ENCODE measurements around the gene SLC15A4.
"Not testable (repeated sequence)": the region's sequence is repeated elsewhere in the genome, so short reads cannot be mapped to it uniquely, and the experiment has no call there.

Gene SLC15A4

DNA sequence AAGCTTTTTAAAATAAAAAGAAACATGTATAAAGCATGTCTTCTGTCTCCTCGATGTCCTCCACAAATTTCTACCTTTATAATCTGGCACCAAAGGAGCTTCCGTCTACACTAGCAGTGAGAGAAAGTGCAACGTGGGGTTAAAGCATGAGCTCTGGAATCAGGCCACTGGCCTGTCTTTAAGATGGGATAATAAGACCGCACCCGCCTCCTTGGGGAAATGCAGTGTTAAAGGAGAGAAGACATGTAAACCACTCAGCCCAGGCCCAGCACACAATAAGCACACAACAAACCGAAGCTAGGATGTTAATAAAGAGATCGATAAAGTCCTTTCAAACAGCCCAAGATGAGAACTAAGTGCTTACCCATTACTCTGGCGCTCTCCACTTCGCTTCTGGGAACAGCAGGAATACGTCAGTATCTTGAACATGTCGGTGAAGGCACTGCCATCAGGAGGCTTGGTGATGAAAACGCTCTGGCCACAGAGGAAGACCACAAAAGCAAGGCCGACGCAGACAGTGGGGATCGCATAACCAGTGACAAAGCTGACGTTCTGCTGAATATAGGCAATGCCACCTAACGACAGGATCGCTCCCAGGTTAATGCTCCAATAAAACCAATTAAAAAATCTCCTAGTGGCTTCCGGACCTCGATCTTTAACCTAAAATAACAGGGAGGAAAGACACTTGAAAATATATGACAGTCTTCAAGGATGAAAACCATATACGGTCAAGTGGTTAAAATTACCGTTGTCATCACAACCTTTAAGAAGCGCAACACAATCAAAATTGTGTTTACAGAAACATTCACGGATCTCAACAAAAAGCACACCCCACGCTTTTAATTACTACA, 9.1 kb downstream of the SLC15A4 start:
- DNase-seq (ENCODE audit: low read depth, low spot score) = no peak

DNA sequence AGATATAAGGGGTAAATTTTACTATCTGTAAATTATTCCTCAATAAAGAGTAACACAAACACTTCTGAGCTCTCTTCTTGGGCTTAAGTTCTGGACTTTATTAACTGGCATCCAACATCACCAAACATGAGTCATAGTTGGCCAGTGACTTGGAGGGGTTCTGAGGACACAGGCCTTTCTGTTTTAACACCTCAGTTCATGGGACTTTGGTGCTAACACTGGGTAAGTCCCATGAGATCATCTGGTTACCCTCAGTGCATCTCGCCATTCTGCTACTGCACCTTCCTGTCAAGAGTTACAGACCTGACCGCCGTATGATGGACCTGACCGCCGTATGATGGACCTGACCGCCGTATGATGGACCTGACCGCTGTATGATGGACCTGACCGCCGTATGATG, 9.9 kb downstream of the SLC15A4 start:
- DNase-seq (ENCODE audit: low read depth, low spot score) = no peak

DNA sequence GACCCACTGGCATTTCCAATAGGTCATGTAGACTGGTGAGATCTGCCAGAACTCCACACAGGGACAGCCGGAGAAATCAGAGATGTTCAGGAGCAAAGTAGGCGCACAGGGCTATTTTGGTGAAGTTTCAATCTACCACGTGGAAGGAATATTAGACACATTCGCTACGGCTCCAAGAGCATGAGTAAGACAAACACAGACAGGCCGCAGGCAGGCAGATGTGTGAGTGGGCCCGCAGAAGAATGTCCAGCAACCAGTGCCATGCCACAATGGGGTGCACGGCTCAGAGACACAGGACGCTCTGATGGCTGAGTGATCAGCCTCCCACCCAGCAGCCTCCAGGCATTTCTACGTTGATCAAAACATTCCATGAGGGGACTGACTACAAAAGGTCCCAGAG, 10.4 kb downstream of the SLC15A4 start:
- no peak for DNase-seq (ENCODE audit: low read depth, low spot score)

DNA sequence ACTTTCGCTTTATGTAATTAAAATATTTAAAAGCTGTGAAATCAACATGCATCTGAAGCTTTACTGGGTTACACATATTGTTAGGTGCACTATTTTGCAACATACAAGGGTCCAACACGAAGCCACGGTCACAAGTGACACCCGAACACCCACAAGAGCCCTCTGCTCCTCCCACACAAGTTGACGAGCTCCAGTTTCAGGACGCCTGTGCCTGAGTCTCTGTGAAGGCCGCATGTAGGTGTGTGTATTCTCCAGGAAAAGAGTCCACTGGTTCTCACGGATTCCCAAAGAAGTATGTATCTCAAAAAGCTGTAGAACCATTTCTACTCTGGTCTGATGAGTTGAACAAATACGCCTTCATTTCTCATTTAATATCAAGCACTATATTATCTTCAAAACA, 12.0 kb downstream of the SLC15A4 start:
- no peak for DNase-seq (ENCODE audit: low read depth, low spot score)

DNA sequence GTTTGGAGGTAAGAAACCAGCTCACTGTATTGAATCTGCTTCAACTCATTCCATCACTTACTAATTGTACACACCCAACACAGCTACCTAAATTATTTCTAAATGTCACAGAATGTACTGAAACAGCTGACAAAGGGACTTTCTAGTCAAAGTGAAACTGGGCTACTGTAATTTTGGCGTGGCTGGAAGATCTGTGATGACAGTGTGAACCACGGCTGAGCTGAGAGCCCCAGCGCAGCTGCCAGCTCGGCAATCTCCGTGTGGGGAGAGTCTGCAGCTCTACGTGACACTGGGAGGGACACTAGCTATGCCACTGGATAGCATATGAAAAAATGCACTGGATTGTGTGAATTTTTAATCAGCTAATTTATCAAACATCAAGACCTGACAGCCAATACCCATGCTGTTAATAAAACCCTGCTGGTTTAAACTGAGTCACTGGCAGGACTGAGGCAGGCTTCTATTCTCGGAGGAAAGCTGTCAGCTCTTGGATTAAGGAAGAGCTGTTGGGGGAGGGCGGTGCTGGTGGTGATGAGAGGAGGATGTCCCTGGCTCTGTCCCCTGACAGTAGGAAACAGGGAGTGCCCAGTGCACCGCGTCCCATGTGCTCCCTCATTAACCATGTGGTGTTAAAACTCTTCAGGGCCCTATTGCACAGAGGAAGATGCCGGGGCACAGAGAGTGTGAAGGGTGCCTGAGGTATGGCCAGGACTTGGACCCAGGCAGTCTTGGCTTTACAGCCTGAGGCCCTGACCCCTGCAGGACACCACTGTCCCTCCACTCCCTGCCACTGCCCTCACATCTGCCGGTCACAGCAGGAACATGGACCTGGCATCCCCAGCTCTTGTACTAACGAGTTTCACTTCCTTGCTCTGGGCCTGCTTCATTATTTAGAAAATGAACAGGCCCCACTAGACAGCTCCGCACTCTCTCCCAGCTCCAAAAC, 13.3 kb downstream of the SLC15A4 start:
- no peak for DNase-seq (ENCODE audit: low read depth, low spot score)

- DNase-seq (ENCODE audit: low read depth, low spot score) = no peak
Observed at GRCh38 chr12:128808651-128809050, 15.1 kb downstream of the SLC15A4 start.

GRCh38 chr12:128807161-128807724, 16.5 kb downstream of the SLC15A4 start:
- DNase-seq (ENCODE audit: low read depth, low spot score) = no peak

DNA sequence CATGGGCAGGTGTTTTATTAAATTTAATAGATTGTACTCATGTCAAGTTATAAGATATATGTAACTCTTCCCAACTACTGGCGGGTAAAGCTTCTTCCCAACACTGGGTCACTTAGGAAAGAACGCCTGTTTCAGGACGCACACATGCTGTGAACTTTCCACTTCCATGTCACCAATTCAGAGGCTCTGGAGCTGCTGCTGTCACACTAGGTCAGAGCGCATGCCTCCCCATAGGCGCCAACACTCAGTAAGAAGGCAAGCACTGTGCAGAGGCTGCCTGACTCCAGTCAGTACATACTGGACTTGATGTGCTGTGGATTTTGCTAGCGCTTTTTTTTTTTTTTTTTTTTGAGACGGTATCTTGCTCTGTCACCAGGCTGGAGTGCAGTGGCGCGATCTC, 17.2 kb downstream of the SLC15A4 start:
- DNase-seq (ENCODE audit: low read depth, low spot score) = no peak

- not testable (repeated sequence) for DNase-seq (ENCODE audit: low read depth, low spot score)
Observed at GRCh38 chr12:128805406-128805805, 18.4 kb downstream of the SLC15A4 start.

DNA sequence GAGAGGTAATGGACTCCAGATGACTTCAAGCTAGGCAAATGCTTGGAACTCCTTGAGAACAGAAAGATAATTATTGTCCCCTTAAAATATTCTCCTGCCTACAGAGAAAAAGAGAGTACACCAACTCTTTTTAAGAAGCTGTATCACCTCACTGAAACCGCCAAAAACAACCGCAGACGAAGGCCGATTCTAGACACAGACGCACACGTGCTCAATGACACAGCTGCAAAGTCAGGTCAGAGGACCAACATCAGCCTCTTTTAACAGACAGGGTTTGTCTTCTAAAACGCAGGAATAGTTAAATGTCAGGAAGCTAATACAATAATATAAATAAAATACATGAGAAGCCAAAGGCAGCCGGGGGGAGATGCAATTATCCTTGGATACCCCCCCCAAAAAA, 19.0 kb downstream of the SLC15A4 start:
- no peak for DNase-seq (ENCODE audit: low read depth, low spot score)

GRCh38 chr12:128803788-128804187, 20.0 kb downstream of the SLC15A4 start:
- DNase-seq (ENCODE audit: low read depth, low spot score) = no peak

DNA sequence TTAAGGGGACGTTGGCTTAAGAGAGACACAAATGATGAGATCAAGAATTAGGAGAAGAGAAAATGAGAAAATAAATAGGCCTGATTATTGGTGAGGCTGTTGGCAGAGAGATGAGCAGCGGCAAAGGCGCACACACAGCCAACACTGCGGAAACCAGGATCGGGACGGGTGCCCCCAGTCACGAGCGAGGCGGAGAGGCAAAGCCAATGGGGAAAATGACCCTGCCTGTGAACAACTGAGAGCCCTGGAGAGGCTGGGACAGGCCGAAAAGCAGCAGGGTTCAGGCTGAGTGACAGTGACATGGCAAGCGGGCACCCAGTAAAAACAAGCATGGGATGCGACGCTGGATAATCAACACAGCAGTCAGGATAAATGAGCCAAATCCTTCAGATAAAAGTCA, 21.0 kb downstream of the SLC15A4 start:
- no peak for DNase-seq (ENCODE audit: low read depth, low spot score)

GRCh38 chr12:128801879-128802391, 21.8 kb downstream of the SLC15A4 start:
- DNase-seq (ENCODE audit: low read depth, low spot score) = no peak

DNA sequence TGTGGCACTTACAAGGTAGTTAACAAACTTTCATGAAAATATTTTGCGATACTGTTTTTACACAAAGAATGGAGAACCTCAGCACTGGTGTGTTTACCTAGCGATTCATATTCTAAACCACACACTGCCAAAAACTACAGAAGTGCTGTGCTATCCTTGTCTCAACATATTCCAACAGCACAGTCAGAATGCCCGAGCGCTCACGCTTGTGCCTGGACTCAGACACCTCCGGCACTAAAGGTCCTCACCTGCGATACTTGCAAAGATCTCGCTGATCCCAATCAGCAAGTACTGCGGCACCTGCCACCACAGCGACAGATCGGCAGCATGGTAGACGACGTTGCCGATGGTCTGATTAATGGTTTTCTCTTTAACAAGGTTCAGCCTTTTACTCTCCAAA, 23.2 kb downstream of the SLC15A4 start:
- no peak for DNase-seq (ENCODE audit: low read depth, low spot score)

GRCh38 chr12:128798571-128799341, 25.0 kb downstream of the SLC15A4 start:
- no peak for DNase-seq (ENCODE audit: low read depth, low spot score)

- DNase-seq (ENCODE audit: low read depth, low spot score) = peak; percentile 48
Observed at GRCh38 chr12:128797119-128798118, 26.3 kb downstream of the SLC15A4 start.

GRCh38 chr12:128796439-128797118, 27.2 kb downstream of the SLC15A4 start:
- DNase-seq (ENCODE audit: low read depth, low spot score) = no peak

- no peak for DNase-seq (ENCODE audit: low read depth, low spot score)
Observed at GRCh38 chr12:128795530-128796361, 28.0 kb downstream of the SLC15A4 start.

All from ELF-1 (cell line).